Measurements from ENCODE around the gene STX5. TPM values are rescaled to one million over a fixed set of nuclear protein-coding genes. Genes with fewer than 3 reads are reported as not detected.
"Not testable (repeated sequence)": the region's sequence is repeated elsewhere in the genome, so short reads cannot be mapped to it uniquely, and the experiment has no call there.

STX5 gene
- total RNA-seq, 1 donor from 2014 or later = 24.1 TPM

DNA sequence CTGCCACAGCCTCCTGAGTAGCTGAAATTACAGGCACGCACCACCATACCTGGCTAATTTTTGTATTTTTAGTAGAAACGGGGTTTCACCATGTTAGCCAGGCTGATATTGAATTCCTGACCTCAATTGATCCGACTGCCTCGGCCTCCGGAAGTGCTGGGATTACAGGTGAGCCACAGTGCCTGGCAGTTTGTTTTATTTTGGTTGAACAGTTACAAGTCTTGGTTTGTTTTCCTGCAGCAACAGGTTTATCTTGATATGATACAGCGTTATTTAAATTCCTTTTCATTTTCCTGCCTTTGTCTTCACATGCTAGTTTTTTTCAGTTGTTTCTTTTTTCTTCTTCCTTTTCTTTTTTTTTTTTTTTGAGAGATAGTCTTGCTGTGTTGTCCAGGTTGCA is 44.9 kb upstream of the STX5 start:
- no peak for DNase-seq (ENCODE audit: low read depth, low spot score)
- Mint-ChIP-seq H3K27ac (ENCODE audit: unreplicated experiment) (no peak overlapping the region), H3K9me3 (no peaks in the 10 kb centered on the region), H3K4me3 (no peak overlapping the region), H3K36me3 (ENCODE audit: low read depth) (peaks cover 15% of the 10 kb centered on the region), H3K27me3 (ENCODE audit: low read depth) (peaks cover 12% of the 10 kb centered on the region), H3K4me1 (peaks cover 30% of the 10 kb centered on the region)
- TF ChIP-seq, protein P1, sequence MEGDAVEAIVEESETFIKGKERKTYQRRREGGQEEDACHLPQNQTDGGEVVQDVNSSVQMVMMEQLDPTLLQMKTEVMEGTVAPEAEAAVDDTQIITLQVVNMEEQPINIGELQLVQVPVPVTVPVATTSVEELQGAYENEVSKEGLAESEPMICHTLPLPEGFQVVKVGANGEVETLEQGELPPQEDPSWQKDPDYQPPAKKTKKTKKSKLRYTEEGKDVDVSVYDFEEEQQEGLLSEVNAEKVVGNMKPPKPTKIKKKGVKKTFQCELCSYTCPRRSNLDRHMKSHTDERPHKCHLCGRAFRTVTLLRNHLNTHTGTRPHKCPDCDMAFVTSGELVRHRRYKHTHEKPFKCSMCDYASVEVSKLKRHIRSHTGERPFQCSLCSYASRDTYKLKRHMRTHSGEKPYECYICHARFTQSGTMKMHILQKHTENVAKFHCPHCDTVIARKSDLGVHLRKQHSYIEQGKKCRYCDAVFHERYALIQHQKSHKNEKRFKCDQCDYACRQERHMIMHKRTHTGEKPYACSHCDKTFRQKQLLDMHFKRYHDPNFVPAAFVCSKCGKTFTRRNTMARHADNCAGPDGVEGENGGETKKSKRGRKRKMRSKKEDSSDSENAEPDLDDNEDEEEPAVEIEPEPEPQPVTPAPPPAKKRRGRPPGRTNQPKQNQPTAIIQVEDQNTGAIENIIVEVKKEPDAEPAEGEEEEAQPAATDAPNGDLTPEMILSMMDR (conservative IDR thresholded peaks at IDR 0.05) = no peak

GRCh38 chr11:62875698-62876478 is 44.0 kb upstream of the STX5 start:
- H3K9me3 Mint-ChIP-seq = no peaks in the 10 kb centered on the region
- H3K27me3 Mint-ChIP-seq (ENCODE audit: low read depth) = peaks cover 5% of the 10 kb centered on the region

DNA sequence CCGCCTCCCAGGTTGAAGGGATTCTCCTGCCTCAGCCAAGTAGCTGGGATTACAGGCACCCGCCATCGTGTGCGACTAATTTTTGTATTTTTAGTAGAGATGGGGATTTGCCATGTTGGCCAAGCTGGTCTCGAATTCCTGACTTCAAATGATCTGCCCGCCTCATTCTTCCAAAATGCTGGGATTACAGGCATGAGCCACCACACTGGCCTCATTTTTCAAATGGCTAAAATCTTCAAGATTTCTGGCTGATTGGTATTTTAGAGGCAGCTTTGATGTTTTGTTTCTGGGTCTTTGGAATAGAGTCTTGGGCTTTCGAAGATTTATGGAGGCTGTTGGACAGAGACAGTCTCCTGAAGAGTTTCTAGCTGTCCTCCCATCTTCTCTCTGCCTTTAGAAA is 43.0 kb upstream of the STX5 start:
- no peaks in the 10 kb centered on the region for H3K9me3 Mint-ChIP-seq
- no peaks in the 10 kb centered on the region for H3K27me3 Mint-ChIP-seq (ENCODE audit: low read depth)
- no peak overlapping the region for H3K4me3 Mint-ChIP-seq
- no peak for DNase-seq (ENCODE audit: low read depth, low spot score)
- peaks cover 7% of the 10 kb centered on the region for H3K36me3 Mint-ChIP-seq (ENCODE audit: low read depth)
- peaks cover 13% of the 10 kb centered on the region for H3K4me1 Mint-ChIP-seq
- TF ChIP-seq, protein P1 (conservative IDR thresholded peaks at IDR 0.05) = no peak
- no peak overlapping the region for H3K27ac Mint-ChIP-seq (ENCODE audit: unreplicated experiment)

More at GRCh38 chr11:62875698-62876478, 44.0 kb upstream of the STX5 start:
- Mint-ChIP-seq H3K27ac (ENCODE audit: unreplicated experiment) (peak overlapping the region; percentile 62), H3K36me3 (ENCODE audit: low read depth) (peaks cover 9% of the 10 kb centered on the region), H3K4me1 (peaks cover 23% of the 10 kb centered on the region), H3K4me3 (peak overlapping the region; percentile 31)
- TF ChIP-seq, protein P1 (conservative IDR thresholded peaks at IDR 0.05) = no peak
- DNase-seq (ENCODE audit: low read depth, low spot score) = no peak

DNA sequence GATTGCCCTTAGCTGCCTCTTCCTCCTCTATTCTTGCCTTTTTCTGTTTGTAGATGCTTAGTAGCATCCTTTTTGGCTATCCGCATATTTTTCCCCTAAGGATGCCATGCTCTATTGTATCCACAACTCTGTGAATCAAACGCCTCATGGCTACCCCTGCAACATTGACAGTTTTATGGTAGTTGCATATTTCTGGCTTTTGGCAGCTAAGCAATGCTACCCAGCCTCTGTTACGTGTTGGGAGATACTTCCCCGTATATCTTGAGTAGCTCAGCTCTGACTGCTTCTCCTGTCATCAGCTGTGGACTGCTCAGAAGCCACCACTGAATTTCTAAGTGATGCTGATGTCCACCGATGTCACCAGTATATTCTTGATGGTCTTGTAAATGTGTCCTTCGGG is 33.8 kb upstream of the STX5 start:
- H3K4me3 Mint-ChIP-seq = no peak overlapping the region
- no peaks in the 10 kb centered on the region for H3K27me3 Mint-ChIP-seq (ENCODE audit: low read depth)
- H3K9me3 Mint-ChIP-seq = no peaks in the 10 kb centered on the region
- DNase-seq (ENCODE audit: low read depth, low spot score) = no peak
- H3K4me1 Mint-ChIP-seq = peaks cover 17% of the 10 kb centered on the region
- TF ChIP-seq, protein P1 (conservative IDR thresholded peaks at IDR 0.05) = no peak
- no peak overlapping the region for H3K27ac Mint-ChIP-seq (ENCODE audit: unreplicated experiment)
- H3K36me3 Mint-ChIP-seq (ENCODE audit: low read depth) = no peaks in the 10 kb centered on the region

DNA sequence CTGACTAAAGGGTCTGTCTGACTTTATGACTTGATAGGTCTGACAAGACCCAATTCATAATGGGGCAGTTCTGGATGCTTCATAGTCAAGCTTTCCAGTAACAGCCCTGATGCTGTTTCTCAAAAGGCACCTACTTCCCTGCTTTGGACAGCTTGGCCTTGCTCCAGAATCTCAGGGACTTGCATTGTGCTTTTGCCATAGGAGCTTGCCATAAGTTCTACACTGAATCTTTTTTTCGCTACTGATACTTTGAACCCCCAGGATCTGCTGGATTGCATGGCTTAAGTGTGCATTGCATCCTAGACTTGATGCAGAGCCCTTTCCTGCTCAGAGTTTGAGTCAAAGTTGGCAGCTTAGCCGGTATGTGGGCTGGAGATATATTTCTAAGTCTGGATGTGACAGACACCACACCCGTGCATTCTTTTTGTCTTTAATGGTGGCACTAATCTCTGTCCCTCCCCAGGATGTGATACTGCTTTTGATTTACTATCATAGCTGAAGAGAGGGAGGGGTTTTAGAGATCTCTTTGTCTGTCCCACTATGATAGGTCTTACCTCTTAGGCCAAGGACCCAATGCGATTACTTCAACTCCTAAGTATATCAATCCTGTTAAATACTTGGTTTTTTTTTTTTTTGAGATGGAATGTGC is 32.0 kb upstream of the STX5 start:
- Mint-ChIP-seq H3K9me3 (no peaks in the 10 kb centered on the region), H3K27ac (ENCODE audit: unreplicated experiment) (peak overlapping the region; percentile 52), H3K4me3 (no peak overlapping the region)

GRCh38 chr11:62861564-62862192 is 29.8 kb upstream of the STX5 start:
- H3K27ac Mint-ChIP-seq (ENCODE audit: unreplicated experiment); H3K36me3 Mint-ChIP-seq (ENCODE audit: low read depth); H3K27me3 Mint-ChIP-seq (ENCODE audit: low read depth); DNase-seq (ENCODE audit: low read depth, low spot score); H3K9me3 Mint-ChIP-seq: not testable (repeated sequence)
- Mint-ChIP-seq H3K4me1 (peaks cover 49% of the 10 kb centered on the region), H3K4me3 (peak overlapping the region; percentile 12)

More for the DNA sequence above, 32.0 kb upstream of the STX5 start:
- Mint-ChIP-seq H3K36me3 (ENCODE audit: low read depth) (no peaks in the 10 kb centered on the region), H3K27me3 (ENCODE audit: low read depth) (no peaks in the 10 kb centered on the region), H3K4me1 (peaks cover 31% of the 10 kb centered on the region)
- TF ChIP-seq, protein P1 (conservative IDR thresholded peaks at IDR 0.05) = no peak
- DNase-seq (ENCODE audit: low read depth, low spot score) = no peak
